Stimulated activated CD8-positive, alpha-beta memory T cell treated with anti-CD3 and anti-CD28 coated beads, Interleukin-15, amount 100 ng/mL, for 1 hour (primary cell): ENCODE results near the gene HAUS3.
"Not testable (repeated sequence)": the region's sequence is repeated elsewhere in the genome, so short reads cannot be mapped to it uniquely, and the experiment has no call there.

Experiments used
- DNase-seq: peaks from one replicate; pipeline ENCODE4 v3.0.0-alpha.2; 2020; ENCODE audit warnings: low read depth

Gene HAUS3

DNA sequence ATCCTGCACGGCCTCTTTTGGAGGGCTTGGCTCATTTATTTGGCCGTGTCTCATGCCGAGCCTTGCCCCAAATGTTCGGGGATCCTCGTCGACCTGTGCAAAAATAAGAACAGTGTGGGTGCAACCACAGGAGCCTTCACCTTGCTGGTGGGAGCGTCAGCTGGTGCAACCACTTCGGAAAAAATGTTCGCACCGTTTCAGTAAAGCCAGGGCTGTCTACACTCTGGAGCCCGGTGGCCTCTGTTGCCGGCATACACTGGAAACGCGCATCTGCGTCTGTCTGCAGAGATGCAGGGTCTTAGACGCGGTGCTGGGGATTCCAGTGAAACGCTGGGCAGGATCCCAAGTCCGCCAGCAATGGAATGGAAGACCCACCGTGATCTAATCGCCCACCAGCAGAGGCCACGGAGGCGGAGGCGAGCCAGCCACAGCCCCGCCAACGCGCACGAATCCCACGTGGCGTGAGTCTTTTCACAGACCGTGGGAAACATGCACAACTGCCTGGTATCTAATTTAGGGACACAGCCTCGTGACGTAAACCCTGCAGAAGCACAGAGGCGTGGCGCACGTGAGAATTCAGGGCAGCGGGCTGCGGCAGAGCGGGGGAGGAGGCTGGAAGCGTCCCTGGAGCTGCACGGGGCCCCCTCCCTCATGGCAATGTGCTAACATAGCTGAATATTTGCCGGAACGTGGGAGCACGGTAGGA lies 33.8 kb upstream of the HAUS3 start:
- DNase-seq = no peak

DNA sequence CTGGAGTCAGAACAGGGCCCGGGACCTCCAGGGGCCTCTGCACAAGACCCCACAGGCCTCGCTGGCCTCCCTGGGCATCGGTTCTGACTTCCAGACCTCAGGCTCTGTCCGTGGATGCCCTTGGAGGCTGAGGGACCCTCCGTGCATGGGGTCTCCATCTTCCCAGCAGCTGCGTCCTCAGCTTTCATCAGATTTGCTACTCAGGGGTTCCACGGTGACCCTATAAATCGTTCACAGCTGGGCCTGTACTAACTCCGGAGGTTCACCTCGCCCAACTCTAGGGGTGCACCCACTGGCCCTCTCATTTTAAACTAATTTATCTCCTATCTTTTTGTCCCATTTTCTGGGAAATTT lies 33.1 kb upstream of the HAUS3 start:
- DNase-seq = not testable (repeated sequence)

- DNase-seq = no peak
These were observed 32.6 kb upstream of the HAUS3 start for GRCh38 chr4:2274320-2275043.

DNA sequence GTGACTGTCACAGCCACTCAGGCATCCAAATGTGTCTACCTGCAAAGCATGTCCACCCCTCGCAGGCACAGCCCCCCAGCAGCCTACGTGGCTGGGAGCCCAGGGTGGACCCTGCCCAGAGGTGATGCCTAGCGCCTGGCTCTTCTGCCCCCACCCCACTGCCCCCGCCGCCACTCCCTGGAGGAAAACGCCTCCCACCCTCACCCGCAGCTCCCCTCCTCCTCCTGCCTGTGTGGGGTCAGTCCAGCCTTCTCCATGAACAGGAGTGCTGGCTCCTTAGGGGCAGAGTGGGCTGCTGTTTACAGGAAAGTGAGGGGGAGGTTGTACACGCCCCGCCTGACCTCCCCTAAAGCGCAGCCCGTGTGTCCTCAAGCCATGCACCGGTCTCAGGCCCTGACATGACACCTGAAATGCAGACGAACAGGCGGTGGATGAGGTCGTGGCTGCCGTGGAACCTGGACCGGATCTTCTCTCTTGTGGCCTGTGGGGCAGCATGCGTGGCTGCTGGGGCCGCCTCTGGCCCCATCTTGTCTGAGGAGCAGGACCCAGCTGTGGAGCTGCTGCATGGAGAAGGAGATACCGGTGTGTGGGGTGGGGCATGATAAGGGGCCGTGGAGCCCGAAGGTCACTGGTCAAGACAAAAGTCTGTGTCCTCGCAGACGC lies 31.9 kb upstream of the HAUS3 start:
- DNase-seq = no peak

DNA sequence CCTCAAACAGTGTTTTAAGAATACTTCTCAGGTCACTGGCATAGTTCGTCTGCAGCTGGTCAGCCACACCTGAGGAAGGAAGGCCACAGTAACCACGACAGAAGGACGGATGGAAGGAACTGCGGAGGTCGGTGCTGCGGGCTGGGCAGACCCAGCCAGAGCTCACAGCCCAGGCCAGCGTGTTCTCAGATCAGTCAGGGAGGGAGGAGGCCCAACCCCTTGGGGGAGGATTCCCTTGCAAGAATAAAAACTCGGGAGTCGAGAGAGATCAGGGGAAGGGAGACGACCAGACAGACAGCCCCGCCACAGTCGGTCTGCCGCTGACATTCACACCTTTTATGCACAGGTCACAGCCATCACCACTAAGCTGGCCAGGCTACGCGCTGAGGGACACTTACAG lies 31.3 kb upstream of the HAUS3 start:
- DNase-seq = no peak

DNA sequence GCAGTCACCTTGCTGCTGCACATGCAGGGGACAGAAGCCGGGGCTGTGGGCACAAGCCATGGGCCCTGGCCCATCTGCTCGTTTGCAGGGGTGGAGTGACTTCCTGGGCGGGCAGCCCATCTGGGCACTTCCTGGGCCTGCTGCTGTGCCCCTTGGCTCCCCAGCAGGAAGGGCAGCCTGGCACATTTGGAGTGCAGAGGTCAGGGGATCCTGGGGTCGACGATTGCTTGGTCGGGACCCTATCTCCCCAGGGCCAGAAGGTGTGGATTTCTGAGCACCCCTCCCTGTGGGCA lies 30.9 kb upstream of the HAUS3 start:
- no peak for DNase-seq

- DNase-seq = no peak
These were observed 30.3 kb upstream of the HAUS3 start for GRCh38 chr4:2272026-2272827.

DNA sequence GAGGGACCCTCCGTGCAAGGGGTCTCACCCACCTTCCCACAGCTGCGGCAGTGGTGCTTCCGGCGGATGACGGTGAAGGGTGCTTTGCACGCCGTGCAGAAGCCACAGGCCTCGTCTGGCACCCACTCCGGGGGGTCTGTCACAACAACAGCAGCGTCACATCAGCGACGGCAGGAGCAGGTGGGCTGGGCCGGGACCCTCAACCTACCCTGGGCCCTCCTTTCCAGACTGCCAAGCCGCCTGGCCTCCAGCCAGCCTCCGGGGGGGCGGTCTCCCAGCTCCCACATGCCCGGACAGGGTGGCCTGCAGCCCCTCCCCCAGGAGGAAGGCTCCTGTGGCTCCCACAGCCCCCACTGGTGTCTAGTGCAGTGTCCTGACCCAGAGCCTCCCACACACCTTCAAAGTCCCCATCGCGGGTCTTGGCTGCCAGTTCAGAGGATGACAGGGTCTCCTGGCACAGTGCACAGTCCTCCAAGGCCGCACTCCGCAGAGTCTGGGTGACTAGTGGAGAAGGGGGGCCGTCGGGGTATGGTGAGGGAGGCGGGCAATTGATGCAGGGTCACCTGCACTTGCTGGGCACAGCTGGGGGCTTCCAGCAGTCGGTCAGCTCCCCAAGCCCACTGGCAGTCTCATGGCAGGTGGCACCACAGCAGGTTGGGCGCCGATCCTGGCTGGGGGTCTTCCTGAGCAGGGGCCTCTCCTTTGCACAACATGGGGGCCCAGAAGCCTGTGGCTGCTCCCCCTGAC lies 29.5 kb upstream of the HAUS3 start:
- no peak for DNase-seq

DNA sequence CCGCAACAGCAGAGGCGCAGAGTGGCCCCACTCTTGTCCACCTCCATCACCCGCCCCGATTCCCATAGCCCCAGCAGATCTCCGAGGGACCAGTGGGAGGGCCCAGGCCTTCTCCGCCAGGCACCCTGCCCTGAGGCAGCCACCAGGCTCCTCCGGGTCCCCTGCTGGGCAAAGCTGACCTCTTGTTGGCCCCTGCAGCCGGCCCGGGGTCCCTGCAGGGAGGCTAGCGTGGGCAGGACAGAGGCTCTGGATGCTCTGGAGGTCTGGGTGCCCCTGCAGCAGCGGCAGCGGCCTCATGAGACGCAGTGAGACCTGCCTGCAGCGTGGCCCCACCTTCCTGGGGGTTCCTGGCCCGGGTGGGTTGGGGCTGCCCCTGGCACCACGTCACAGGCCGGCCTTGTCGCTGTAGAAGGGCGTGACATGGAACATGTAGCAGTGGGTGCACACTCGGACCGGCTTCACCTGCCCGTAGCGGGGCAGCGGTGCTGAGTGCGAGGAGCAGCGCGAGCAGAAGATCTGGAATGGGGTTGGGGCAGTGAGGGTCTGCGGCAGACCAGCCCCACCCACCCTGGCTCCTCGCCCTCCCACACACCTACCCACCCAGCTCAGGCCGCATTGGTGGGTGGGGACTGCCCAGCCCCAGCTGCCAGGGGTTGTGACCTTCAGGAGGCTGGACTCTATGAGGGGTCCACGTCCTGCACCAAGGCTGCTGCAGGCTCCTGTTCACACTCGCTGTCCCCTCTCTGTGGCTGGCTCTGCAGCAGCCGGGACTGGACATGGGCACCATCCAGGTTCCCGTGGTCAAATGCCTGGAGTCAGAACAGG lies 28.6 kb upstream of the HAUS3 start:
- DNase-seq = no peak

DNA sequence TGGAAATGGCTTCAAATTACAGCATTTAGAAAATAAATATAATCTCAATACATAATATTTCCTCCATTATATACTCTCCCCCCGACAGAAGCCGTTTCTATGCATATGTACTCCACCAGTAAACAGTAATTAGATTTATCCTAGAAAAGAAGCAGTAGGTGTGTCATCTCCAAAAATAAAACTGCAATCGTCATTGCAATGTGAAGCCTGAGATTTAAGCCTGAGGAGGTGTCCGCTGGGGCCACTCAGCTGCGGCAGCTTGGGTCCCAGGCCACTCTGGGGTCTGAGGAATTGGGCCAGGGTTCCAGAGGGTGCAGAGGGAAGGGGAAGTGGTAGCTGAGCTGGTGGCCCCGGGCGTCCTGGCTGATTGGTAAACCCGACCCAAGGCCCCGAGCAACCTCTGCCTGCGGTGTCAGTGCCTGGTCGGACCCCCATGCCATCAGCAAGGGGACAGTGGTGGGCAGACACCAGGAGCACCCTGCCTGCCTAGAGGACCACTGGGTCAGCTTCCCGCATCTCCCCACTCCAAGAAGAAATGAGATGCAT lies 27.8 kb upstream of the HAUS3 start:
- no peak for DNase-seq

GRCh38 chr4:2269206-2269531 lies 27.2 kb upstream of the HAUS3 start:
- no peak for DNase-seq

GRCh38 chr4:2268357-2269205 lies 26.7 kb upstream of the HAUS3 start:
- DNase-seq = no peak

GRCh38 chr4:2267841-2268240 lies 25.9 kb upstream of the HAUS3 start:
- no peak for DNase-seq

DNA sequence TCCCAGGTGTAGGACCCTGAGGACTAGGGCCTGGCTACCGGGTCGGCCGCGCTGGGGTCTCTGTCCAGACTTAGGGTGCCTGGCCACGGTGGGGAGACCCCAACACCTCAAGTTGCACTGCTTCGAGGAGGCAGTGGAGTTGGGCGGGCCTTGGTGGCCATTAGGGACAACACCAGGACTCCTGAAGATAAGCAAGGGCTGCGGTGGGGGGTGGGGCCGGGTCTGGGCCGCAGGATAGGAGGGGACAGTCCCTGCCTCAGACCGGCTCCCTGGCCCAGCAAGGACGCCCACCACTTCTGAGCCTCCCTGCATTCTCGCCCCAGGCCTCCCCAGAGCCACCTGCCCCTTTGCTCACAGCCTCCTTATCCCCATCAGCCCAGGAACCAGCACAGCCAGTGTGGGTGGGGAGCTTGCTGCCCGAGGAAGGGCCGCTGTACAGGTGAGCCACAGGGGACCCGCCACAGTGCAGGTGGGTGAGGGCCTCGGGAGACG lies 25.4 kb upstream of the HAUS3 start:
- no peak for DNase-seq

GRCh38 chr4:2266821-2267220 lies 24.9 kb upstream of the HAUS3 start:
- DNase-seq = no peak

- DNase-seq = no peak
These were observed 24.3 kb upstream of the HAUS3 start for GRCh38 chr4:2266181-2266580.

- no peak for DNase-seq
These were observed 23.5 kb upstream of the HAUS3 start for GRCh38 chr4:2265113-2266110.

DNA sequence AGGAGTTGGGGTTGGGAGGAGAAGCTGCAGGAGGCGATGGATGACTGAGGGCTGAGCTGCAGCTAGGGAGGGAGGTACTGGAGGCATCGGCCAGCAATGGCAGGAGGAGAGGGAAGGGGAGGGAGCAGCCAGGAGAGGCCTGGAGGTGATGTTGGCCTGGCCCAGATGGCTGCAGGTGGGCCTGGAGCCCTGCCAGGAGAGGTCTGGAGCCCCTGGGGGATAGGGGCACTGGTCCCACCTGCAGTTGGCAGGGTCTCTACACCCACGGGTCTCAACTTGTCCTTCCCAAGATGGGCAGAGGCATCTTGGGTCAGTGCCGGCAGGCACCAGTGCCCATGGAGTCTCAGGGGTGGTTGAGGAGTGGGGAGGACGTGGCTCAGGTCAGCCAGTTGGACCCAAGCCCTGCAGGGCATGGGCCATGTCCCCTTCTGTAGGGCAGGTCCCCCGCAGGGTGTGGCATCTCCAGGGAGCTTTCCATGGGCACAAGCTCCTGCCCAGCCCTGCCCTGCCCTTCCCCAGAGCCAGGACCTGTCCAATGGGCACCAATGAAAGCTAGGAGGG lies 22.6 kb upstream of the HAUS3 start:
- no peak for DNase-seq
